Kidney epithelial cell (primary cell): ENCODE results near the gene SYNE3. TPM values are rescaled to one million over a fixed set of nuclear protein-coding genes. Genes with fewer than 3 reads are reported as not detected.

Source experiments
- DNase-seq: peaks from one replicate; pipeline ENCODE4 v3.0.0-alpha.2; 2010; ENCODE audit warnings: low read depth
- H3K27me3 ChIP-seq: 2 replicates; pipeline ENCODE4 v1.6.0; 2011; ENCODE audit warnings: low read length; ENCODE audit not compliant: control insufficient read depth, insufficient read depth
- H3K36me3 ChIP-seq: 2 replicates; pipeline ENCODE4 v1.5.1; 2011; ENCODE audit warnings: low read length; ENCODE audit not compliant: control insufficient read depth, insufficient read depth
- H3K4me3 ChIP-seq: 2 replicates; pipeline ENCODE4 v1.5.1; 2011; ENCODE audit warnings: low read depth, mild to moderate bottlenecking, control low read depth, low read length
- total RNA-seq: library from RNA; depleted of rRNA; stranded (reverse); fragments of >200 nt; gene quantifications from 2 replicates; pipeline ENCODE4 v1.2.3, GENCODE V29; 2015
- TF ChIP-seq, protein P1 (sequence below): IDR thresholded peaks from 2 replicates; pipeline ENCODE4 v1.5.1; 2011; ENCODE audit warnings: mild to moderate bottlenecking, moderate library complexity, low read length, control low read depth, inconsistent platforms; ENCODE audit not compliant: insufficient read depth, poor library complexity, severe bottlenecking

SYNE3 gene
- total RNA-seq, 1 donor from 2014 or later, result 2.2 TPM

DNA sequence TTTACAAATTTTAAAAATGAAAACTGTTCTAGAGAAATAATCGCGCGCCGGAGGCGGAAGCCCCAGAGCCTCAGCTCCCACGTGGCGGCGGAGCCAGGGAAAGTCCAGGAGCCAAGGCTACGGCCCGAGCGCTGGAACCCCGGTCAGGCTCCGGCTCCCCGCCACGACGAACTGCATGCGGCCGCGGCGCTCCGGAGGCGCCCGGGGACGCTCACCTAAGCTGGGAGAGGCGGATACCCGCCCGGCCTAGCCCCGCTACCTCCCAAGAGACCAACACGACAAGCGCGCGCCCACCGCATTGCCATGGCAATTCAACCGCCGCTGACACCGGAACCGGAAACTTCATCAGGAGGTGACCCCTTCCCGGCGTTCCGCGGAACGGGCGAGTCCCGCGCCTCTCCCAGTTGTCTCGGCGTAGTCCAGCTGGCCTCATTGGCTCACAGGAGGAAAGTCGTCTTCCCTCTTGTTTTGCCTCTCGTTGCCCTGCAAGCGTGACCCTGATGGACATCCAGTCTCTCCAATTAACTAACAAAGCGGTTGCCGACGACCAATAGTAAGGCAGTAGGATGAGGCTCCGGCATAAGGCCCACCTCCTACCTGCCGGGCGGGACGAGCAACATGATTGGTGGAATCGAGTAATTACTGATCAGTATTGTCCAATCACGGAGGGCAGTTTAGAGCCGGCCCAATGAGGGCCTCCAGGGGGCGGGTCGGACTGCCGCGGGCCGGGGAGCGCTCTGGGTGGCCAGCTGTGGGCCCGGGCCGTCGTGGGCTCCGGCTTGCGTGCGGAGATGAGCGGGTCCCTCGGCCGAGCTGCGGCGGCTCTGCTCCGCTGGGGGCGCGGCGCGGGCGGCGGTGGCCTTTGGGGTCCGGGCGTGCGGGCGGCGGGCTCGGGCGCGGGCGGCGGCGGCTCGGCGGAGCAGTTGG, 18.1 kb upstream of the SYNE3 start, which contains the start of gene GLRX5:
Gene GLRX5, plus strand, starts transcription at position 752 of the 927 bp plus-strand sequence. Its CDS starts 40 bp downstream, at position 792.
- no peaks in the 10 kb centered on the region for H3K36me3 ChIP-seq
- H3K27me3 ChIP-seq, result no peaks in the 10 kb centered on the region
- DNase-seq, result peak; percentile 100
- TF ChIP-seq, protein P1, sequence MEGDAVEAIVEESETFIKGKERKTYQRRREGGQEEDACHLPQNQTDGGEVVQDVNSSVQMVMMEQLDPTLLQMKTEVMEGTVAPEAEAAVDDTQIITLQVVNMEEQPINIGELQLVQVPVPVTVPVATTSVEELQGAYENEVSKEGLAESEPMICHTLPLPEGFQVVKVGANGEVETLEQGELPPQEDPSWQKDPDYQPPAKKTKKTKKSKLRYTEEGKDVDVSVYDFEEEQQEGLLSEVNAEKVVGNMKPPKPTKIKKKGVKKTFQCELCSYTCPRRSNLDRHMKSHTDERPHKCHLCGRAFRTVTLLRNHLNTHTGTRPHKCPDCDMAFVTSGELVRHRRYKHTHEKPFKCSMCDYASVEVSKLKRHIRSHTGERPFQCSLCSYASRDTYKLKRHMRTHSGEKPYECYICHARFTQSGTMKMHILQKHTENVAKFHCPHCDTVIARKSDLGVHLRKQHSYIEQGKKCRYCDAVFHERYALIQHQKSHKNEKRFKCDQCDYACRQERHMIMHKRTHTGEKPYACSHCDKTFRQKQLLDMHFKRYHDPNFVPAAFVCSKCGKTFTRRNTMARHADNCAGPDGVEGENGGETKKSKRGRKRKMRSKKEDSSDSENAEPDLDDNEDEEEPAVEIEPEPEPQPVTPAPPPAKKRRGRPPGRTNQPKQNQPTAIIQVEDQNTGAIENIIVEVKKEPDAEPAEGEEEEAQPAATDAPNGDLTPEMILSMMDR, result no peak
- peak within 1 kb of the TSS; percentile 99 for H3K4me3 ChIP-seq

DNA sequence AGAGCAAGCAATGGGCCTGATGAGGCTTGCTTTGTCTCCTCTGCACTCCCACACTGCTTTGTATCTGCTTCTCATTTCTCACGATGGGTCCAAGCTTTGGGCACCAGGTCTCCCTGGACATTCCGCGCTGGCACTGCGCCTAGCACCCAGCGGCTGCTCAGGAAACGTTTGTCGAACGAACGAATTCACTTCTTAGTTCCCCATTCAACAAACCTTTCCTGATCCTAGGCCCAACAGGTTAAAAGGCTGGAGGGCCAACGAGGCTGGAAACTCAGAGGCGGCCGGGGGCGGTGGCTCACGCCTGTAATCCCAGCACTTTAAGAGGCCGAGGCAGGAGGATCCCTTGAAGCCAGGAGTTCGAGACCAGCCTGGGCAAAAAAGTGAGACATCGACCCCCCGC, 17.4 kb upstream of the SYNE3 start:
- no peak for DNase-seq
- TF ChIP-seq, protein P1, result no peak
- no peaks in the 10 kb centered on the region for H3K27me3 ChIP-seq
- H3K4me3 ChIP-seq, result peak overlapping the region; percentile 99
- no peaks in the 10 kb centered on the region for H3K36me3 ChIP-seq

DNA sequence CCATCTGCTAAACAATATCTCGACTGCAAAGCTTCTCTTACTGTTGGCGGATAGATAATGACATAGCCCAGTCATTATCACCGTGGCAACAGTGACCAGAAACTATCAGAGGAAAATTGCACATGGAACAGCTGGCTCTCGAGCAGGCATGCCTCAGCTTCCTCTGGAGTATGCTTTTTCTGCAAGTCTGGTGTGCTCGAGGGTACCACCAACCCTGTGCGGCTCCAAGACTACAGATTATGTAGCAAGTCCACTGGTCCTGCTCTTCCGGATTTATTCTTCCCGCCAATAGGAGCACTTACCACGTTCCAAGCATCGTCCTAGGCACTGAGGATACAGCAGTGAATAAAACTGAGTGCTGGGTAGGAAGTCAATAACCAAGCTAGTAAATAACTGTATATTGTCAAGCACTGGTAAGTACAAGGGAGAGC, 17.0 kb upstream of the SYNE3 start:
- Histone ChIP-seq H3K4me3 (peak overlapping the region; percentile 99), H3K36me3 (no peaks in the 10 kb centered on the region), H3K27me3 (no peaks in the 10 kb centered on the region)
- DNase-seq, result no peak
- TF ChIP-seq, protein P1, result no peak

DNA sequence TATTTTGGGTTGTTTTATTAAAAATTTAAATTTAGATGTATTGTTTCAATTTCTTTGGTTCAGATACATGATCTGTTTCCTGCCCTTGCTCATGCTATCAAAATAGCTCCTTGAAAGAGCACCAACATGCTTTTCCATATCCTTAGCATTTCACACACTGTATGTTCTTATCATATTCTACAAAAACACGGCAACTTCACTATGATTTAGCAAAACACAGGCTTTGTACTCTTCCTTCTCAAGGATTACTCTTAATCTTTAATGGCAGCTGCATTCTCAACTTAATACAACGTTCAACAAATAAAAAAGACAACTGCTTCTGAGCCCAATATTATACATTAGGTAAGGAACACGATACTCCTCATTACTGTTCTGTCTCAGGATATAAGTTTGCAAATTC, 15.5 kb upstream of the SYNE3 start:
- TF ChIP-seq, protein P1, result no peak
- no peaks in the 10 kb centered on the region for H3K36me3 ChIP-seq
- DNase-seq, result no peak
- H3K27me3 ChIP-seq, result no peaks in the 10 kb centered on the region
- H3K4me3 ChIP-seq, result no peak overlapping the region

DNA sequence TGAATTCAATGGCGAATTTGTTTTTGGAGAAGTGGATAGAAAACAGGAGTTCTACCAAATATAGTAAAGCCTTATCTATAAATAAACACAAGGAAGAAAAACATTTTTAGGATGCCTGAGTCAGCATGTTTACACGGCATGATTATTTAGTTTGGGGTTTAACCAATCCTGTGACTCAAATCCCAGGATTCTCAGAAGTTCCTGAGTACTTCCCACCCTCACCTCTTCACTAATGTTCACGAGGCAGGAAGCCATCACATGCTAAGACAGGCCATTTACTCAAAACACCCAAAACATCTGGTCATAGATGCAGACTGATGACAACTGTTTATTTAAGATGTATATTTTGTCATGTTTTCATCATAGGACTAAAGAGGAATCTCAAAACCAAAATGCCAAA, 15.0 kb upstream of the SYNE3 start:
- Histone ChIP-seq H3K36me3 (no peaks in the 10 kb centered on the region), H3K4me3 (no peak overlapping the region), H3K27me3 (no peaks in the 10 kb centered on the region)
- TF ChIP-seq, protein P1, result no peak
- no peak for DNase-seq
